Cardiac fibroblast (primary cell): ENCODE measurements around the gene FCHSD2.
"Not testable (repeated sequence)": the region's sequence is repeated elsewhere in the genome, so short reads cannot be mapped to it uniquely, and the experiment has no call there.

Experiments
- DNase-seq, 2 donors: peaks; one replicate each; pipeline versions ENCODE4 v3.0.0 to v3.0.0-alpha.2; 2010; ENCODE audit warnings: low read depth in 2 of 2
- H3K4me3 ChIP-seq, 2 donors: replicated peaks in 1 of 2; 1 replicate in 1 of 2; 2 replicates in 1 of 2; pipeline ENCODE4 v1.5.1; 2011; ENCODE audit warnings: low read depth in 2 of 2, low read length in 2 of 2, mild to moderate bottlenecking in 2 of 2, moderate library complexity in 1 of 2
- CTCF ChIP-seq: IDR thresholded peaks from one replicate; pipeline ENCODE4 v1.5.1; 2011; ENCODE audit warnings: low read depth, mild to moderate bottlenecking, low read length, inconsistent platforms

FCHSD2 gene

GRCh38 chr11:72863916-72864315, 278.2 kb downstream of the FCHSD2 start:
- TF ChIP-seq CTCF = no peak
- DNase-seq = no peak
- no peak overlapping the region for H3K4me3 ChIP-seq

DNA sequence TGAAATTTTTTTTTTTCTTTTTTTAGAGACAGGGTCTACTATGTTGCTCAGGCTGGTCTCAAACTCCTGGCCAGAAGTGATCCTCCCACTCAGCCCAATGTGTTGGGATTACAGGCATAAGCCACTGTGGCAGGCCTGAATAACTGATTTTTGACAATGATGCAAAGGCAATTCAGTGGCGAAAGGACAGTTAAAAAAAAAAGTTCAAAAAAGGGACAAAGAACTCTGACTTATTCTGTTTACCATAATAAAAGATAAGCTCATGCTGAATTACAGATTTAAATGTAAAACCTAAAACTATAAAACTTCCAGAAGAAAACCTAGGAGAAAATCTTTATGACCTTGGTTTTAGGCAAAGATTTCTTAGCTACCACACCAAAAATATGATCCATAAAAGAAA, 279.0 kb downstream of the FCHSD2 start:
- DNase-seq = no peak
- H3K4me3 ChIP-seq = no peak overlapping the region
- no peak for TF ChIP-seq CTCF

GRCh38 chr11:72860592-72860991, 281.5 kb downstream of the FCHSD2 start:
- no peak for TF ChIP-seq CTCF
- DNase-seq = peak in 1 of 2 donors; percentile 31
- H3K4me3 ChIP-seq = no peak overlapping the region

- H3K4me3 ChIP-seq = no peak overlapping the region
- TF ChIP-seq CTCF = no peak
- no peak for DNase-seq
These were observed 282.1 kb downstream of the FCHSD2 start for GRCh38 chr11:72860010-72860409.

DNA sequence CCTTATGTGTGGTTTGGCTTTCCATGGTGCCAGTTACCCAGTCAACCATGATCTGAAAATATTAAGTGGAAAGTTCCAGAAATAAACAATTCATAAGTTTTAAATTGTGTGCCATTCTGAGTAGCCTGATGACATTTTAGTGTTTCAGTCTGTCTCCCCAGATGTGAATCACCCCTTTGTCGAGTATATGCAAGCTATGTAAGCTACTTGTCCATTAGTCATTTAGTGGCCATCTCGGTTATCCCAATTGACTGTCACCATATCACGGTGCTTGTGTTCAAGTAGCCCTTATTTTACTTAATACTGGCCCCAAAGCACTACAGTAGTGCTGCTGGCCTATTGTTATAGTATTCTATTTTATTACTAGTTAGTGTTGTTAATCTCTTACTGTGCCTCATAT, 283.0 kb downstream of the FCHSD2 start:
- H3K4me3 ChIP-seq = no peak overlapping the region
- DNase-seq = peak in 1 of 2 donors; percentile 48
- TF ChIP-seq CTCF = no peak

DNA sequence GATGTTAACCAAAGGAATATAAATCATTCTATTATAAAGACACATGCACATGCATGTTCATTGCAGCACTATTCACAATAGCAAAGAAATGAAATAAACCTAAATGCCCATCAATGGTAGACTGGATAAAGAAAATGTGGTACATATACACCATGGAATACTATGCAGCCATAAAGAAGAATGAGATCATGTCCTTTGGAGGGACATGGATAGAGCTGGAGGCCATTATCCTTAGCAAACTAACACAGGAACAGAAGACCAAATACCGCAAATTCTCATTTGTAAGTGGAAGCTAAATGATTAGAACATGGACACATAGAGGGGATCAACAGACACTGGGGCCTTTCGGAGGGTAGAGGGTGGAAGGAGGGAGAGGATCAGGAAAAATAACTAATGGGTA, 283.9 kb downstream of the FCHSD2 start:
- H3K4me3 ChIP-seq, DNase-seq: not testable (repeated sequence)

- no peak for TF ChIP-seq CTCF
- H3K4me3 ChIP-seq = no peak overlapping the region
- peak; percentile 44 to 88 for DNase-seq
These were observed 285.4 kb downstream of the FCHSD2 start for GRCh38 chr11:72856551-72857345.
